NAMALWA (cell line): ENCODE results near the gene ZSWIM6.
"Not testable (repeated sequence)": the region's sequence is repeated elsewhere in the genome, so short reads cannot be mapped to it uniquely, and the experiment has no call there.

Experiments used
- DNase-seq: peaks from one replicate; pipeline ENCODE4 v3.0.0-alpha.2; 2015; ENCODE audit warnings: low spot score

ZSWIM6 gene

DNA sequence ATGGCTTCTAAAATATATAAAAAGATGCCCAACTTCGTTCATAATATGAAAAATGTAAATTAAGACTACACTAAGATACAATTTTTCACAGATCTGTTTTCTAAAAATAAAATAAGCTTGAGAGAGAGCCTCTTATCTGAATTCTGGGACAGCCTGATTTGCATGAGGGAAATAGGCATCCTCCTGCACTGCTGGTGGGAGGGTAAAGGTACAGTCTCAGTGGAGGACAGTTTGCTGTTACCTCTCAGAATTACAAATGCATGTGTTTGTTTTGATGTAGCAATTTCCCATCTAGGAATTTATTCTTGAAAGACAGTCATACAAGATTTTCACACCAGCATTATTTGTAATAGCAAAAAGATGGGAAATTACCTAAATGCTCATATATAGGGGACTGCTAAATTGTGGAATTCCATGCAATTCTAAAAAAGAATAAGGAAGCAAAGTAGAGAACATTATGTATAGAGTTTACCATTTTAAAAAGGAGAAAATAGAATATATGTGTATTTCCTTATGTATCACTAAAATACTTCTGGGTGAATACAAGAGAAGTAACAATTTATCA is 75.7 kb downstream of the ZSWIM6 start:
- DNase-seq, result no peak

DNA sequence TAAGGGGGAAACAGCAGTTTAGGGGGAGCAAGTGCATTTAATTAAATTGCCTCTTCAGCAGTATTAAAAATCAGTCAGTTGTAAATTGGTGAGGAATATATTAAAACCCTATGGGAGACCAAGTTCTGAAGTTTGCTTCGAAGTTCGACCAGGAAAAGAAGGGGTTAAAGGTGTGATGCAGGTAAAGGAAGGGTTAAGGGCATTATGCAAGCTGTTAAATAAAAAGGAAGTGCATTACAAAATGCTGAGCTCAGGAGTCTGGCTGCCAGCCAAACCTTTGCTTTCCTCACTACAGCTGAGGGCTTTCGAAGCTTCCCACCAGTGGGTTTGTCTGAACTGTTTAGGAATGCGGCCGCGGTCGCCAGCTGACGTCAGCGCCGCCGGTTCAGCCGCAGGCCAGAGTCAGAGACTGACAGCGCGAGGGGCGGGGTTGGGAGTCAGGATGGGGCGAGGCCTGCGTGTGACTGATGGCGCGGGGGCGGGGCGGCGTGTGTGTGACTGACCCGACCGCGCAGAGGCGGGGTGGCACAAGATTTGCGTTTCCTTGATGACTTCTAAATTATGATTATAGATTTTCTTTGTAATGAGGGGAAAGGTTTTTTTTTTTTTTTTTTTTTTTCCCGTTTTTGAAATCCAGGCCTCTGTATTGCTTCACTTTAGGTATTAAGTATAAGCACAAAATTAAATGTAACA is 76.6 kb downstream of the ZSWIM6 start:
- DNase-seq, result peak; percentile 67

GRCh38 chr5:61409568-61409967 is 77.5 kb downstream of the ZSWIM6 start:
- DNase-seq, result no peak

DNA sequence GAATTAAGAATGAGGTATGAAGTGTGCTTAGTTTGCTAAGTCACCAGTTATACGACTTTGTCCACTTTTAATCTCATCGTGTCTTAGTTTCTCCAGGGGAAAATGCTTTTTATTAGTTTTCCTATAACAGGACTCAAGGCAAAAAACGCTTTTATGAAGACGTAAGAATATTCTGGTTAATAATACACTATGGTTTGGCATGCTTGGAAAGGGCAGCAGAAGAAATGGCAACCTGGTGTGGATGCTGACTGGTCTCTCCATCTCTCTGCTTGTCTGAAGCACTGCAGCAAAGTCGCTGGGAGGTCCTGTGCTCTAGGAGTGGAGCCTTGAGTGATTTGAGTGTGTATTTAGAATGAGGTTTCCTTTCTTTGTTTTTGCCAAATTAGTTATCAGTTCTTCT is 78.8 kb downstream of the ZSWIM6 start:
- DNase-seq, result no peak

GRCh38 chr5:61412361-61412760 is 80.3 kb downstream of the ZSWIM6 start:
- DNase-seq, result no peak

DNA sequence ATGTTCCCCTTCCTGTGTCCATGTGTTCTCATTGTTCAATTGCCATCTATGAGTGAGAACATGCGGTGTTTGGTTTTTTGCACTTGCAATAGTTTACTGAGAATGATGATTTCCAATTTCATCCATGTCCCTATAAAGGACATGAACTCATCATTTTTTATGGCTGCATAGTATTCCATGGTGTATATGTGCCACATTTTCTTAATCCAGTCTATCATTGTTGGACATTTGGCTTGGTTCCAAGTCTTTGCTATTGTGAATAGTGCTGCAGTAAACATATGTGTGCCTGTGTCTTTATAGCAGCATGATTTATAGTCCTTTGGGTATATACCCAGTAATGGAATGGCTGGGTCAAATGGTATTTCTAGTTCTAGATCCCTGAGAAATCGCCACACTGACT is 81.1 kb downstream of the ZSWIM6 start:
- not testable (repeated sequence) for DNase-seq

GRCh38 chr5:61414806-61415205 is 82.7 kb downstream of the ZSWIM6 start:
- DNase-seq, result no peak

DNA sequence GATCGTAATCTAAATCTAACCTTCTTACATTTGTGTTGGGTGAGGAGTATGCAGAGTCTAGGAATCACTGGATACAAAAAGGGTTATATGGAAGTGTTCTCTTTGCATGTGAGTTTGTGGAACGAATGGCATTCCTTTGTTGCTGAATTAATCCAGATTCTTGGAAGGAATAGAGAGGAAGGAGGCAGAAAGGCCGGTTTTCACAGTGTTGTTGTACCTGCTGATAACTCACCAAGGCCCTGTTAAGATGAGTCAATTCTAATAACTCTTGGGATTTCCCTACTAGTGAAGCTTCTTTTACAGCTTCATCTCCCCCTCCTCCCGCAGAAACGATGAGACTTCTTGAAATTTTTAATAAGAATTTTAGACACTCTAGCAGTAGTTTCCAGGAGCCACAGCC is 84.0 kb downstream of the ZSWIM6 start:
- no peak for DNase-seq

DNA sequence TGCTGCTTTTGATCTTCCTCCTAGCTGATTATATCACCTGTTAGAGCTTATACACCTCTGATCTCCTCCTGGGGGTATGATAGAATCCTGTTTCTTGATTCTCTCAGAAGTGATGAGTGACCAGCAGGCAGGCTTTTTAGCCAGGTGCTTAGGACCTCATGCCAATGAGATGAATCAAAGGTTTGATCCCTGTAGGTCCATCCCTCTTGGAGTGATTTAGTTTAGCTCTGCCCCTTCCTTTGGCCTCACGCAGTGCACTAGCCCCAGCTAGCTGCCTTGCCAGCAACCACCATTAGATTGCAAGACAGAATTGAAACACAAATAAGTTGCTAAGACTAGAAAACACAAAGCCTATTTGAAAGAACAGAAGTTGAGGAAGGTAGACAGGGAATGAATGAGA is 84.4 kb downstream of the ZSWIM6 start:
- DNase-seq, result no peak

- DNase-seq, result no peak
Measured at GRCh38 chr5:61417340-61417739, 85.3 kb downstream of the ZSWIM6 start.

DNA sequence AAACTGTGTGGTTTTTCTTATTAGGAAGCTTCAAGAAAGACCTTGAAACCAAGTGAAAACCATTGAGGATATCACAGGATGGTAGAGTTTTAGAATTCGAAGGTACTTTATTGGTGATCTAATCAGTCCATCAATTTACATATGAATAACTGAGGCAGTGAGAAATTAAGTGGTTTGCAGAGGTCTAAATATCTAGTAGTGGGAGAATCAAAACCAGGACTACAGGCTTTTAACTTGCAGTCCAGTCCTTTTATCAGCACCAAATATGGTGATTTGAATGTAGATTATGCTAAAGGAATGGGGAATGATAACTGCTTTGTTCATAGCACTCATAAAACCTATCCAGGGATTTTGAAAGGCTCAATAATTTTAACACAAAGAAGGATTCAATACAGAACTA is 85.8 kb downstream of the ZSWIM6 start:
- no peak for DNase-seq

DNA sequence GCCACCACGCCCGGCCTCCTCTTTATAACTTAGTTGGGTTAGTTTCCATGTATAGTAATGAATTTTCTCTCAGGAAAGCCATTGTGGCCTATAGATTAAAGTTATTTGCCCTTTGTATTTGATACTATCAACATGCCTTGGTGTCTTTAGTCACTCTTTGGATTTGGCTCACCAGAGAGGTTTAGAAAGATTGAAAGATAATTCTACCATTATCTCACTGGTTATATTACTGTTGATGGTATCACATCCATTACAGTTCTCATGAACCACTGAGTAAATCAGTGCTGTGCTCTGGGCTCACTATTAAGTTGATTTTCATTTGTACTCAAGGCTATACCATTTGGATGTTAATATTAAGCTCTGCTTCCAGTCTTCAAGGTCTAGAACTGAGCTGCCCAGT is 87.0 kb downstream of the ZSWIM6 start:
- no peak for DNase-seq

- no peak for DNase-seq
Measured at GRCh38 chr5:61420016-61420415, 88.0 kb downstream of the ZSWIM6 start.

DNA sequence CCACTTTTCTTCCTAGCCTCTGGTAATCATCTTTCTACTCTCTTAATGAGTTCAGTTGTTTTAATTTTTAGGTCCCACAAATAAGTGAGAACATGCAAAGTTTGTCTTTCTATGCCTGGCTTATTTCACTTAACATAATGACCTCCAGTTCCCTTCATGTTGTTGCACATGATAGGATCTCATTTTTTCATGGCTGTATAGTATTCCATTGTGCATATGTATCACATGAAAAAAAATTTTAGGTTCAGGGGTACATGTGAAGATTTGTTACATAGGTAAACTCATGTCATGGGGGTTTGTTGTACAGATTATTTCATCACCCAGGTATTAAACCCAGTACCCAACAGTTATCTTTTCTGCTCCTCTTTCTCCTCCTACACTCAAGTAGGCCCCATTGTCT is 89.2 kb downstream of the ZSWIM6 start:
- DNase-seq, result not testable (repeated sequence)

GRCh38 chr5:61423487-61424145 is 91.6 kb downstream of the ZSWIM6 start:
- no peak for DNase-seq

- no peak for DNase-seq
Measured at GRCh38 chr5:61425918-61426317, 93.9 kb downstream of the ZSWIM6 start.

DNA sequence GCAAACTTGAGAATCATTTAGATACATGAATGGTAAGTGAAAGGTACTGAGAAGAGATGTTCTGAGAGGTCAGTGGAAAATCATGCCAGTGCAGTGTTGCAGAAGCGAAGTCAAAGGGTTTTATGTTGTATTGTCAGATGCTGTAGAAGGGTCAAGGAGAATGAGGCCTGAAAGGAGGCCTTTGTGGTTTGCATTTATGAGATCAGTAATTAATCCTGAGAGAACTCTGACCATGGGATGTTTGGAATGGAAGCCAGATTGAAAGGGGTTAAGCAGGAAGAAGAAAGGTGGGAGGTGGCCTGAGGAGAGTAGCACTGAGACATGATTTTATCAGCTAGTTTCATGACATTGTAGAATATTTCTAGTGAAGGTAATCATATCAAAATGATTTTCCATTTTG is 97.8 kb downstream of the ZSWIM6 start:
- no peak for DNase-seq

DNA sequence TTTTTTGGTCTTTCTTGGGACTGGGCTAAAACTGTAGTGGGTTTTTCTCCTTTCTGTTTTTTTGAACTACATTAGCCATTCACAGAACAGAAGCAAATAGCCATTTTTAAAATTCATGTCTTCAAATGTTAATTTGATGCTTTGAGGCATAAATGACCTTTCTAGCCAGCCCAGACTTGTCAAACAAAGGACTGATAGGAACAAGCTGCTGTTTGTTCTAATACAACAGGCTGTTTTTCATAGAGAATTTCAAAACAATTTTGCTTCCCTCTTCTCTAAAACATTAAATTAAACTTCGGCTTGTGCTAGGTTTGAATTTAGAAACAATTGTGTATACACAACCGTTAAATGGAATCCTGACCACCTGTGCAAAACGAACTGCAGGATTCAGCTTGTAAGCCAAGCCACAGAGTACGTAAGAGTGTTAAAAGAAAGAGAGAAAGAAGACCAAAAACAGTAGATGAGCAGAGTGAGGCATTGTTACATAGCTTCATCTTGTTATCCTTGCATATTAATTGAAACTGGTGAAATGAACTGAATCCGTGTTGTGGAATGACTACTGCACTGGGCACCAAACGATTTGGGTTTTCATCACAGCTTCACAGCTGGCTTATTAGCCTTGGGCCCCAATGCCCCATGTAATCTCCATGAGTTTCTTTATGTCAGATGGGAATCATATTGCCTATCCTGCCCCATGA is 100.0 kb downstream of the ZSWIM6 start:
- no peak for DNase-seq

- no peak for DNase-seq
Measured at GRCh38 chr5:61435368-61435767, 103.3 kb downstream of the ZSWIM6 start.

DNA sequence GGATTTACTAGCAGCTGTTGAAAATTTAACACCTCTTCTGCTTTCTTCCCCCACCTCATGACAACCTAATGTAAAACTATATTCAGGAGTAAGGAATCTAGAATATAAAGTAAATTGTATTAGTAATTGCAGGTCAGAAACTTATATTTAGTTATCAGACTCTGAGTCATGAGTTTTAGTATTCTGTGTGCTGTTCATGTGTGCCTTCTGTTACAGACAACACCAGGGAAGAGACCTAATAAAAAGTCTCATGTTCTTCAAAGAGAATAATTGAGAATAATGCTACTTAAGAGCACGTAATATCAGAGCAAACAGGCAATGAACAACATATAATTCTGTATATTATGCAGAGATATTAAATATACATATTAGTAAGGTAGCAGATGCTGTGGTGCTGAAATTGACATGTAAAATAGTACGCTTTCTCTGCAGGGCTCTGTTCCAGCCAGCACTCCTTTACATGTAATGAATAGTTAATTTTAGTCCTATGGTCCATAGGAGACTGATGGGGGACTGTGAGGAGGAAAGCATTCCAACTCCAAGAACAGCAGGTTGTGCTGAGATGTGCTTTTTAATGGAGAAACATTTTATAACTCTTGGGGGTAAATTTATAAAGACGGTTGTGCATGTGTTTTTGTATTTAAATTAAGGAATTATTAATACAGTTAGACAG is 106.4 kb downstream of the ZSWIM6 start:
- no peak for DNase-seq

DNA sequence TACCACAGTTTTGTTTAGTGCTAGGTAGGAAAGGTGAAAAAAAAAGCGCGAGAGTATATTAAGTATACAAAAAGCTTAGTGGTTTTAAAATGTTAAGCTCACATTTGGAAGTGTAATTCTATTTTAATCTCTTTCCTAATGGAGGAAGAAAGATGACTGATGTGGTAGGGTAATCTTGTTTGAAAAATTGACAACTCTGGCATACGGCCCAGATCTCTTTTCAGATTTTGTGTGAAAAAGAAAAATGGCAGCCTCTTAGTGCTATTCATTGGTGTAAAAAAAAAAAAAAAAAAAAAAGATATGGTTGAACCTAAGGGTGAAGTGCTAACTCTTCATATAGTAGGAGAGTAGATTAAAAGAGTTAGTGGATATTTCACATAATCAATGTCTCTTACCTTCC is 108.0 kb downstream of the ZSWIM6 start:
- no peak for DNase-seq

DNA sequence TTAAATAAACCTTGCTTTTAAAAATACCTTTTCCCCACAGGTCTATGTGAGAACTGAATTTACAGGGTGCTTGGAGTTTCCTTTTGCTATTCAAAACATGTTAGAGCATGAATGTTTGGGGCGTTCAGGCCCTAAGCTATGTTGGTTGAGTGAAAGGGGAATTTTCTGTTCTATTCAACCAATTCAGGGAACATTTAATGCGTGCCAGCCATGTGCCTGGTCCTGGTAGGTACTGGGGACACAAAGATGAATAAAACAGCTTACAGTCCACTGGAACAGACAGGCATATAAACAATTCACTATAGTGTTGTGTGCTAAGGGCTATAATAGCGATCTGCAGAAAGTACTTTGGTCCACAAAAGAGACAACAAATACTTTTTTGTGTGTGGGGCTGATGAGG is 108.5 kb downstream of the ZSWIM6 start:
- no peak for DNase-seq

GRCh38 chr5:61441742-61442141 is 109.7 kb downstream of the ZSWIM6 start:
- no peak for DNase-seq
